ENCODE results near the gene DDI1.

DNA sequence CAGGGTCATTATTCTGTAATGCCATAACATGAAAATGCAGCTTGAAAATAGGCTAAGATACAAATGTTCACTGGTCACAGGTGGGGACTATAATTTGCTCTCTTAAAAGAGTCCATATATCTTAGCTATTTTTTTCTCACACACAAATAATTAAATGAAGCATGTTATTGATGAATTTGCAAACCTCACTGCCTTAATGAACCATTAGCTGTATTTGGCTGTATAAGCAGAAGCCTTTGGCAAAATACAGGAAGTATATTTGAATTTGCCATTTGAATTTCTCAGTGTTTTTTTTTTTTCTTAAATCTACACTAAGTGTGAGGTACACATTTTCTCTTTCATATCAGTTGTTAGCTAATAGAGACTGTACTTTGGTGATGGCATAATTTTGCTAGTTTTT, 38.7 kb downstream of the DDI1 start:
- TF ChIP-seq, protein P1, sequence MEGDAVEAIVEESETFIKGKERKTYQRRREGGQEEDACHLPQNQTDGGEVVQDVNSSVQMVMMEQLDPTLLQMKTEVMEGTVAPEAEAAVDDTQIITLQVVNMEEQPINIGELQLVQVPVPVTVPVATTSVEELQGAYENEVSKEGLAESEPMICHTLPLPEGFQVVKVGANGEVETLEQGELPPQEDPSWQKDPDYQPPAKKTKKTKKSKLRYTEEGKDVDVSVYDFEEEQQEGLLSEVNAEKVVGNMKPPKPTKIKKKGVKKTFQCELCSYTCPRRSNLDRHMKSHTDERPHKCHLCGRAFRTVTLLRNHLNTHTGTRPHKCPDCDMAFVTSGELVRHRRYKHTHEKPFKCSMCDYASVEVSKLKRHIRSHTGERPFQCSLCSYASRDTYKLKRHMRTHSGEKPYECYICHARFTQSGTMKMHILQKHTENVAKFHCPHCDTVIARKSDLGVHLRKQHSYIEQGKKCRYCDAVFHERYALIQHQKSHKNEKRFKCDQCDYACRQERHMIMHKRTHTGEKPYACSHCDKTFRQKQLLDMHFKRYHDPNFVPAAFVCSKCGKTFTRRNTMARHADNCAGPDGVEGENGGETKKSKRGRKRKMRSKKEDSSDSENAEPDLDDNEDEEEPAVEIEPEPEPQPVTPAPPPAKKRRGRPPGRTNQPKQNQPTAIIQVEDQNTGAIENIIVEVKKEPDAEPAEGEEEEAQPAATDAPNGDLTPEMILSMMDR (IDR thresholded peaks at IDR 0.05) = no peak
- no peak for TF ChIP-seq POLR2A (IDR thresholded peaks at IDR 0.05)

Measured in uterus (tissue), 2 donors.